ENCODE results near the gene TACC3. TPM values are rescaled to one million over a fixed set of nuclear protein-coding genes. Genes with fewer than 3 reads are reported as not detected.

TACC3 gene
- total RNA-seq, 1 donor from 2014 or later = 91.4 TPM

GRCh38 chr4:1728061-1728980, 7.0 kb downstream of the TACC3 start:
- Mint-ChIP-seq H3K36me3 (peaks cover 5% of the 10 kb centered on the region), H3K4me1 (ENCODE audit: unreplicated experiment) (peaks cover 12% of the 10 kb centered on the region), H3K4me3 (no peak overlapping the region), H3K9me3 (no peaks in the 10 kb centered on the region), H3K27me3 (no peaks in the 10 kb centered on the region), H3K27ac (no peak overlapping the region)
- DNase-seq (ENCODE audit: extremely low spot score, unreplicated experiment) = no peak
- TF ChIP-seq CTCF (conservative IDR thresholded peaks at IDR 0.05) = no peak

- no peak for TF ChIP-seq CTCF (conservative IDR thresholded peaks at IDR 0.05)
- no peak overlapping the region for H3K4me3 Mint-ChIP-seq
- no peak overlapping the region for H3K27ac Mint-ChIP-seq
- no peaks in the 10 kb centered on the region for H3K27me3 Mint-ChIP-seq
- no peaks in the 10 kb centered on the region for H3K9me3 Mint-ChIP-seq
- DNase-seq (ENCODE audit: extremely low spot score, unreplicated experiment) = no peak
- H3K4me1 Mint-ChIP-seq (ENCODE audit: unreplicated experiment) = peaks cover 12% of the 10 kb centered on the region
- H3K36me3 Mint-ChIP-seq = peaks cover 5% of the 10 kb centered on the region
These were observed 9.3 kb downstream of the TACC3 start for GRCh38 chr4:1730532-1731135.

- Mint-ChIP-seq H3K9me3 (no peaks in the 10 kb centered on the region), H3K36me3 (peaks cover 4% of the 10 kb centered on the region), H3K27ac (no peak overlapping the region)
These were observed 9.9 kb downstream of the TACC3 start for GRCh38 chr4:1731180-1731579.

GRCh38 chr4:1732911-1733310, 11.6 kb downstream of the TACC3 start:
- H3K36me3 Mint-ChIP-seq = no peaks in the 10 kb centered on the region
- no peaks in the 10 kb centered on the region for H3K9me3 Mint-ChIP-seq
- no peak for TF ChIP-seq CTCF (conservative IDR thresholded peaks at IDR 0.05)
- no peak for DNase-seq (ENCODE audit: extremely low spot score, unreplicated experiment)
- H3K27me3 Mint-ChIP-seq = no peaks in the 10 kb centered on the region
- H3K27ac Mint-ChIP-seq = no peak overlapping the region
- no peak overlapping the region for H3K4me3 Mint-ChIP-seq
- peaks cover 7% of the 10 kb centered on the region for H3K4me1 Mint-ChIP-seq (ENCODE audit: unreplicated experiment)

More at GRCh38 chr4:1731180-1731579, 9.9 kb downstream of the TACC3 start:
- Mint-ChIP-seq H3K4me1 (ENCODE audit: unreplicated experiment) (peaks cover 11% of the 10 kb centered on the region), H3K4me3 (no peak overlapping the region), H3K27me3 (no peaks in the 10 kb centered on the region)
- TF ChIP-seq CTCF (conservative IDR thresholded peaks at IDR 0.05) = no peak
- DNase-seq (ENCODE audit: extremely low spot score, unreplicated experiment) = no peak

- Mint-ChIP-seq H3K27me3 (no peaks in the 10 kb centered on the region), H3K9me3 (no peaks in the 10 kb centered on the region), H3K4me3 (no peak overlapping the region), H3K4me1 (ENCODE audit: unreplicated experiment) (no peaks in the 10 kb centered on the region), H3K27ac (no peak overlapping the region), H3K36me3 (peaks cover 12% of the 10 kb centered on the region)
- no peak for DNase-seq (ENCODE audit: extremely low spot score, unreplicated experiment)
- TF ChIP-seq CTCF (conservative IDR thresholded peaks at IDR 0.05) = no peak
These were observed 13.9 kb downstream of the TACC3 start for GRCh38 chr4:1735215-1735614.

All from type B pancreatic cell (in vitro differentiated cells).